NCI-H1048 (cell line): Measurements from ENCODE around the gene IL17REL.

Experiments used
- DNase-seq: peaks from one replicate; lab custom pipeline; 2025; lab: John Stamatoyannopoulos, UW

IL17REL gene

DNA sequence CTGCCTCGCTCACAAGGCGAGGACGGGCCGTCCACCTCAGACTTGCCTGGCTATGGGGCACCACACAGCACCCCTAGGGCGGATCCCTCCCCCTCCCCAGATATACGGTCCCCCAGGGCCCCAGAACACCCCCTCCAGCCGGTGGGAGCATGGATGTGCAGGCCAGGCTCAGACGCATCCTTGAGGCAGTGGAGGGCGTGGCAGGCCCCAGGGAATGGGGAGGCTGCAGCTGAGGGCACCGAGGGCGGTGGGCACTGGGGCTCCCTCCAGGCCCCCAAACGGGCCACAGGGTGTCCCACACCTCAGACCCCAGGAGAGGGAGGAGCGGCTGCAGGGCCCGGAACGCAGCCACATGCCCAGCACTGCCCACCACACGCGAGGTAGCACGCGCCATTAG, 33.5 kb upstream of the IL17REL start:
- DNase-seq = no peak

DNA sequence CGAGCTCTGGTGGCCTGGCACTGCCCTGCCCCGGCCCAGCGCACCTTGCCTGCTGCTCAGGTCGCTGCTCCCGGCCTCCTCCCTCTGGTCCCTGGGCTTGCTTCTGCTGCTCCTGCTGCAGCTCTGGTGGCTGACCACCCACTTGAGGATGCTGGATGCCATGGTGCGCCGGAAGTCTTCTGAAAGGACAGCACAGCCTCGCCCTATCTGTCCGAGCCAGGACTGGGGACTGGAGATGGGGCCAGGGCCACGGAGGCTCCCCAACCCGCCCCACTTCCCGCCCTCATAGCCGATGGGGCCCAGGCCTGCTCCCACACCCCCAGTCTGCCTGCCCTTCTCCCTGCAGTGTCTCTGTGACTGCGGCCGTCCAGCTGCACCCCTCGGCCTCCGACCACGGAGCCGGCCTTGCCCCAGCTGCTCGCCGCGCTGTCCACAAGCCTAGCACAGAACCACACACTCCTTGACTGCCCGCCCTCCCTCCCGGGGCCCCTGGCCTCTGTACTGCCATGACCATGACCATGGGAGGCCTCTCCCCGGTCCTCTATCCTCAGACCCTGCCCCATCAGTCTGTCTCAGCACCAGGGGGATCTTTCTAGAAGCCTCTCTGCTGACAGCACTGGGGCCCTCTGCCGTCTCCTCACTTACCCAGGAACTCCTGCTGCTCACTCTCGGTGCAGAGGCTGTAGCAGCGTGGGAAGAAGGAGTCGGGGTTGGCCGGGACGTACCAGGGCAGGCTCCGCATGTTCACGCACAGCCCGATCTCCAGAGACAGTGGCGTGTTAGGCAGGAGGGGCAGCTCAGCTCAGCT, 32.9 kb upstream of the IL17REL start:
- no peak for DNase-seq

DNA sequence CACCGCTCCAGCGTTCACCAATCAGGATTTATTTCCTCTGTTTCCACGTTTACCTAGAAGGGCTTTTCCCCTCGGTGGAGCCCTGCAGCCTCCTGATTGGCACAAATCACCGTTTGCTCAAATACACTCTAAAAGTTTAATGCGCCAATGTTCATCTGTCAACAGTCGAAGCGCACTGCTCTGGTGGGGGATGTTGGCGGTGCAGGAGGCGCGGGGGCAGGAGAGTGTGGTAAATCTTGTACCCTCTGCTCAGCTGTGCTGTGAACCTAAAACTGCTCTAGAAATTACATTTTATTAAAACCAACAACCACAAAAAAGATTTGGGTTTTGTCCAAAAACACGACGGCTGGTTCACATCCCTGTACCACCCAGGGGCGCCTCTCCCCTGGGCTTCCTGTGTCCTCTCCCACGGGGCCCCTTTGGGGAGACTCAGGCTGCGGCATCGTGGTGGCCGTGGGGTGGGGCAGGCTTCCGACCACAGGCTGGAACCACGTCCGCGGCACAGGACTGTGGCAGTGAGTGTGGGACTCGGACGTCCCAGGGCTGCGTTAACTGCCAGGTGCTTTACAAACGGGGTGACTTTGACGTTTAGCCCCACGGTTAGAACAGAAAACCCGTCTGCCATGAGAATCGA, 32.0 kb upstream of the IL17REL start:
- no peak for DNase-seq

DNA sequence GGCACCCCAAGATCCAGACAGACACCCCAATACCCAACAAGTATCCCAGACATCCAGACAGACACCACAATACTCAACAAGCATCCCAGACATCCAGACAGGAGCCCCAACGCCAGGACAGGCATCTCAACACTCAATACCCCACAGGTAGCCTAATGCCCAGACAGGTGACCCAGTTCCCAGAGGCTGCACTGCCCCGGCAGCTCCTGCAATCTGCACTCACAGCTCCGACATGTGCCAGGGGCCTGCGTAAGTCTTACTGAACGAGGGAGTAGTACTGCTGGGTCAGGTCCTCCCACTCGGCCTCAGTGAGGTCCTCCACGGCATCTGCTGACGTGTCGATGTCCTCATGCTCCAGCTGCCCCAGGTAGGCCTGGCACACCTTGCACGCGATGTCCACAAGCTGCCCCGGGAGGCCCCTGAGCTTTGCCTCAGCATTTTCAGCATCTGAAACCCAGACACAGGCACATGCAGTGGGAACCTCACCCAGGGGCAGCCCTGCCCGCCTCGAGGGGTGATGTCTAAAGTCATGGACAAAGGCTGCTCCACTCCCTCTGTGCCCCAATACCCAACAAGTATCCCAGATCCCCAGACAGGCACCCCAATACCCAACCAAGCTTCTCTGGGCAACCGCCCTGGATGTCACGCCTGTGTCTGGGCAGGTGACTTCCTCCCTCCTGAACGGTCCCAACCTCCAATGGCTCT, 28.9 kb upstream of the IL17REL start:
- no peak for DNase-seq

DNA sequence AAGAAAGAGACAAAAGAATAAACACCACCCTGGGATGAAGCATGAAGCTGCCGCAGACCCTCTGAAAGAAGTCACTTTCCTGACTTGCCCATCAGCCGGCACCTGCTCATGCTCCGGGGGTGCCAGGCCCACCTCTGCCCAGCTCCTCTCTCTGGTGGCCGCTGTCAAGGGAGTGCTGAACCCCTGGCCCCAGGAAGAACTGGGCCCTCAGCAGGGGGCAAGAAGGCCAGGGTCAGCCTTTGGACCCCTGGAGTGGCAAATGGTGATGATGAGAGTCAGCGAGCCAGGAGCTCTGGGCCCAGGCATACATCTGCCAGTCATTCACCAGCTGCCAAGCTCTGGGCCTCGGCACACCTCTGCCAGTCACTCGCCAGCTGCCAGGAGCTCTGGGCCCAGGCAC, 28.2 kb upstream of the IL17REL start:
- no peak for DNase-seq

DNA sequence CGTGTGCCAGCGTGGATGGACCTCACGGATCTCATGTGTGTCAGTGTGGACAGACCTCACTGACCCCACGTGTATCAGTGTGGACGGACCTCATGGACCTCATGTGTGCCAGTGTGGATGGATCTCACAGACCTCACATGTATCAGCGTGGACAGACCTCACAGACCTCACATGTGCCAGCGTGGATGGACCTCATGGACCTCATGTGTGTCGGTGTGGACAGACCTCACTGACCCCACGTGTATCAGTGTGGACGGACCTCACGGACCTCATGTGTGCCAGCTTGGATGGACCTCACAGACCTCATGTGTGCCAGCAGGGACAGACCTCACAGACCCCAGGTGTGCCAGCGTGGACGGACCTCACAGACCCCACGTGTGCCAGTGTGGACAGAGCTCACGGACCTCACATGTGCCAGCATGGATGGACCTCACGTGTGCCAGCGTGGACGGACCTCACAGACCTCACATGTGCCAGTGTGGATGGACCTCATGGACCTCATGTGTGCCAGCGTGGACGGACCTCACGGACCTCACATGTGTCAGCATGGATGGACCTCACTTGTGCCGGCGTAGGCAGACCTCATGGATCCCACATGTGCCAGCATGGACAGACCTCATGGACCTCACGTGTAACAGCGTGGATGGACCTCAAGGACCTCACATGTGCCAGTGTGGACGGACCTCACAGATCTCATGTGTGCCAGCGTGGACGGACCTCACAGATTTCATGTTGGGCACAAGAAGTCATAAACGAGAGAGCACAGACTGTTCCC, 27.3 kb upstream of the IL17REL start:
- no peak for DNase-seq

DNA sequence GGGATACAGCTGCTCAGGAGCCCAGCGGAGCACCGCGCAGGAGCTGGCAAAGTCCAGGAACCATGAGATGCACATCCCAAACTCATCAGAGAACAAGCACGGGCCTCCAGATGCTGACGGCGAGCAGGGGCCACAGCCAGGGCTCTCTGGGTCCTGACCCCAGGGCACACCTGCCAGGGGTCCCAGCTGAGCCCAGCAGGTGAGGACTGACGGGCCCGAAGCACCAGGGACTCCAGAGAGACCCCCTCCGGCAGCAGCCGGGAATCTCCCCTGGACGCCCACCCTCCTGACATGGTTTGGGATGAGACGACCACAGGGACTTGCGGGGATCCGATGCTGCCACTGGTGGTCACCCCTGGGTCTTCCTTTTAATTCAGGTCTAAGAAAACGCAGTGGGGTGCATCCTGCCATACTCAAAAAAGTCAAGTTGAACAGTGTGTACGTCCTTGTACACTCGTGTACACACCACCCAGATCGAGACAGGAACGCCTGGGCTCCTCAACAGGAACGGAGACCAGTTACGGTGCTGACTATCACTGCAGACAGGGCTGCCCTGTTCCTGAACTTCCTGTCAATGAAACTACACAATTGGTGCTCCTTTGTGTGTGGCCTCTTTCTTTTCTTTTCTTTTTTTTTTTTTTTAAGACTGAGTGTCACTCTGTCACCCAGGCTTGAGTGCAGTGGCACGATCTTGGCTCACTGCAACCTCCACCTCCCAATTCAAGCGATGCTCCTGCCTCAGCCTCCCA, 23.6 kb upstream of the IL17REL start:
- no peak for DNase-seq

DNA sequence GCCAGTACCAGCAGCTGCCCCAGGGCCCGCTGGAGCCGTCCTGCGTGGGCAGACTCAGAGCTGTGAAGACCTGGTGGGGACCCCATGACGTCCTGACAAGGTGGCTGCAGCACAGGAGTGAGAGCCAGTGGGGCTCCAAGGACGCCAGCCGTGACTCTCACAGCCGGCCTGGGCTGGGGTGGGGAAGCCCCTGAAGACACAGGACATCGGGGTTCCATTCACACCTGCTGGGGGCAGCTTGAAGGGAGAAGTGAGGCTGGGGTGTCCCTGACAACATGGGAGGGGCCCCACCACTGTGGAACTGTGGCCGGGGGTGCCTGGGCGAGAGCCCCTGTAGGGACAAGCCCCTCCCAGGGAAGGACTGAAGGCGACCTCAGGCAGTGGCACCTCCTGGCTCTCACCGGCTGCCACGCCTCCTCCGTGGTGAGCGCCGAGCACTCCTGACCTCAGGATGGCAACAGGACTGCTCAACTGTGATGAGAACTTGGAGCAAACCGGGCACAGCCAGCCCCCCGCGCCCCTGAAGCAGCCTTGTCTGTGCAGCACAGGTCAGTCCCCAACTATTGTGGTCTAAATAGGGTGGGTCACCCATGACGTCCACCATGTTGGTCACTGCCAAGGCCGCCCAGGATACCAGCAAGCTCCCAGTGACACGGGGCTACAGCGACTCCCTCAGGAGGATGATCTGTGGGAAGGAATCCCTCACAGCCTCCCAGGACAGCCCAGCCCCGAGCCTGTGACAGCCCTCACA, 22.7 kb upstream of the IL17REL start:
- no peak for DNase-seq

DNA sequence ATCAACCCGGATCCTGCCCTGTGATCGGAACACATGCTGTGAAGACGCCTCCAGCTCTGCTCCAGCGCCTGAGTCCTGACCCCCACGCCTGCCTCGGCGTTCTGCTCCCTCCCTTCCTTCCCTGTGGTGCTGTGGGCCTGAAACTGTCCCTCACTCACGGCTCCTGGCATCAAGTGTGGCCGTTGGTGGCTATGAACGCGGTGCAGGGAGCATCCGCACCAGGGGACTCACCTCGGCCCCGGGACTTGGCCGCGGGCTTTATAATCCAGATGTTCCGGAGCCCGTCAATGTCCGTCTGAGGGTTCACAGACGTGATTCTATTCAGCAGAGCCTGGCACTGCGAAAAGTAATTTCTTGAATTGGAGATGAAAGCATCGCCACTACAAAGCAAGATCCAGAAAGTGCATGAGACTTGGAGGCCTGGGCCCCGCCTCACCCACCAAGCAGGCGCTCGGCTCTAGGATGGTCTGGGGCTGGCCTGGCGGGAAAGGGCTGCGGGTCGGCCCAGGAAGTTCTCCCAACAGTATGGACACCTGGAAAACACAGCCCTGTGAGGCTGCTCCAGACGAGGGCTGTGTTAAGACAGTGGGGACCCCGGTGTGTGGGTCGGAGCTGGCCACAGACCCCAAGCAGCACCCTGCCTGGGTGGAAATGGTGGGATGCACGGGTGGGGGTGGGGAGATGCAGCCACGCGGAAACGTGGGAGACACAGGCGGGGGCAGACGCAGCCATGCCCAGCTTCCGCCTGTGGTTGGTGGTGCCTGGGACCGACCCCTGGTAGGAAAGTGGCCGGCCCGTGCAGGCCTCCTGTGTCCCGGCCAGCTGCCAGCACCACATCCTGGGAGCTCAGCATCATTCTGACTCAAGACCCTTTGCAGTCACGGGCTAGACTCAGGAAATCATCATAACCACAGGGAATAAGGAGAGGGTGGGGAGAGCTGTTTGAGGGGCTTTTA, 21.8 kb upstream of the IL17REL start:
- no peak for DNase-seq

DNA sequence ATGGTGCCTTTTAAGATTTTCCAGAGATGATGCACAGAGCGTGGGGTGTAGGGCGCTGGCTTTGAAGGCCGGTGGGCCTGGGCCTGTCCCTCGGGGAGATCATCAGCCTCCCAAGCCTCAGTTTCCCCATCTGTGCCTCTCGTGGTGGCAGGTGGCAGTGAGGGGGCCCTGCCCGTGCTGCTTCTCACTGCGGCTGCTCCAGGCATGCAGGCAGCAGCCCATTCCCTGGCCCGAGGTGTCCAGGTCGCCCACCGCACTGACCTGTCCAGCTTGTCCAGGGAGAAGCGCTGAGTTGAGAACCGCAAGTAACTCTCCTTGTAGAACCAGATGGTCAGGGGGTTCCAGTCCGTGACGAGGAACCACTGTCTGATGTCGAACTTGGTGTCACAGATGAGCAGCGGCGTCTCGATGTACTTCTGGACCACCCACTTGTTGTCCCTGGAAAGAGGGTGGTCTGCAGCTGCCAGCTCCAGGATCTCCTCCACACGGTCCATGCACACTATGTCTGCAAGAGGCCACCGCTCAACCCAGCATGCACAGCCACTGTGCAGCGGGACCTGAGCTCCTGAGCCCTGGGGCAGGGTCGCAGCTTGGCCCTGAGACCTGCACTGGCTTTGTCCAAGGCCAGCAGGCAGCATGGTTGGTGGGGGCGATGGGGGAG, 20.5 kb upstream of the IL17REL start:
- no peak for DNase-seq

DNA sequence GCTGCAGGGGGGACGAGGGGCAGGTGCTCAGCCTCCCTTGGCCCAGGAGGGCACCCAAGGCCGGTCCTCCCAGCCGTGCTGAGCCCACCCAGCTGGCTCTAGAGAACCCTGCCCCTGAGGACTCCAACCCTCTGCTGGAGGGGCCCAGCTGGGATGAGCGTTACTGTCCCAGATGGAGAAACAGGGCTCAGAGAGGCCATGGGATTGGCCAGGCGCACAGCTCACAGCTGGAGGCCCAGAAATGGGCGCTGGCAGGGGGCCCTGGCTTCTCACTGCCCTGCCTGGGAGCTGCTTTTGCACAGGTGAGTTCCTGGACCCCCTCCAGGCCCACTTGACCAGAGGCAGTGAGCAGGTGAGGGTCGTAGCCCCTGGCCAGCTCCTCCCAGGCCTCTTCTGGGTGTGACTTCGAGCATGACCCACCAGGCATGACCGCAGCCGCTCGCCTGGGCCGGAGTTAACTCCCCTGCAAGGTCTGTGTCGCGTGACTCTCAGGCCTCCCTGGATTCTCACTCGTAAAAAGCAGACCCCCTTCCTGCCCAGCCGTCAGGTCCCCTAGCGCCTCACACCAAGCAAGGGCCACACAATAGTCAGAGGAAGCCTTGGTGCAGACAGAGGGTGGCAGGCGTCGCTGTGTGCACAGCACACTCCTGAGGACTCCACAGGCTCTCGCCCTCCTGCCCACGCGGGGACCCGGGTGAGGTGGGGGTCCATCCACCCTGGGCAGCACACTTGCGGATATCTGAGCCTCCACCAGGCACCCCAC, 19.7 kb upstream of the IL17REL start:
- no peak for DNase-seq

DNA sequence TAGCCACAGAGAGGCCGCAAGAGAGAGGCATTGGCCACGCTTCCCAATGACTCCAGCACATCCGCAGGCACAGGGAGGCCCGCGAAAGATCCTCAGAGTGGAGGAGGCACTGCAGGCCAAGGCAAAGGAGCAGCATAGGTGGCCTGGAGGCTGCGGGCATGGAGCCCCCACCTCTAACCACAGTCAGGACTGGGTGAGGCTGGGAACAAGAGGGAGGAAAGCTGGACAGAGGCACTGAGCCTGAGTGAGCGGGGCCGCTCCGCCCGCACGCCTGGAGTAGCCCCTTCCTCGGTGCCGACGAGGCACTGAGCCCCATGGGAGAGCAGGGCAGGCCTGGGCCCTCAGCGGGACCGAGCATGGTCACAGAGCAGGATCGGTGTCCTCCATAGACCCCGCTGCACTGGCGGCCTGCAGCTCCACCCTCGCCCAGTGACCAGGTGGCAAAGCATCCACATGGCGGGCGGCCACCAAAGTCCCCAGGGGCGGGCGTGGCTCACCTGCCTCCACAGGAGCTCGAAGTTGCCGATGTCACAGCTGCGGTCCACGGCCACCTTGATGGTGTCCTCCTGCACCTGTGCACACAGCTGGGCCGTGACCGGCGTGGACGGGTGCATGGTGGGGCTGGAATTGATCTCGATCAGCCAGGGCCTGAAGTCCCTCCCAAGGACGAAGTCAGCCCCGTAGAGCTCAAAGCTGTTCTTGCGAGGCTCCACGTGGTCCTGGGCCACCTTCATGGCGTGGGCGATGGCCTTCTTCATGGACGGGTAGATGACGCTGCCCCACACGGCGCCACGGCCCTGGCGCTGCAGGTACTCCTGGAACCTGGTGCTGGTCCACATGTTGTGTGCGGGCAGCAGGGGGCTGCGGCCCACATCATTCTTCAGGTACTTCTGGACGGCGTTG, 18.9 kb upstream of the IL17REL start:
- no peak for DNase-seq

DNA sequence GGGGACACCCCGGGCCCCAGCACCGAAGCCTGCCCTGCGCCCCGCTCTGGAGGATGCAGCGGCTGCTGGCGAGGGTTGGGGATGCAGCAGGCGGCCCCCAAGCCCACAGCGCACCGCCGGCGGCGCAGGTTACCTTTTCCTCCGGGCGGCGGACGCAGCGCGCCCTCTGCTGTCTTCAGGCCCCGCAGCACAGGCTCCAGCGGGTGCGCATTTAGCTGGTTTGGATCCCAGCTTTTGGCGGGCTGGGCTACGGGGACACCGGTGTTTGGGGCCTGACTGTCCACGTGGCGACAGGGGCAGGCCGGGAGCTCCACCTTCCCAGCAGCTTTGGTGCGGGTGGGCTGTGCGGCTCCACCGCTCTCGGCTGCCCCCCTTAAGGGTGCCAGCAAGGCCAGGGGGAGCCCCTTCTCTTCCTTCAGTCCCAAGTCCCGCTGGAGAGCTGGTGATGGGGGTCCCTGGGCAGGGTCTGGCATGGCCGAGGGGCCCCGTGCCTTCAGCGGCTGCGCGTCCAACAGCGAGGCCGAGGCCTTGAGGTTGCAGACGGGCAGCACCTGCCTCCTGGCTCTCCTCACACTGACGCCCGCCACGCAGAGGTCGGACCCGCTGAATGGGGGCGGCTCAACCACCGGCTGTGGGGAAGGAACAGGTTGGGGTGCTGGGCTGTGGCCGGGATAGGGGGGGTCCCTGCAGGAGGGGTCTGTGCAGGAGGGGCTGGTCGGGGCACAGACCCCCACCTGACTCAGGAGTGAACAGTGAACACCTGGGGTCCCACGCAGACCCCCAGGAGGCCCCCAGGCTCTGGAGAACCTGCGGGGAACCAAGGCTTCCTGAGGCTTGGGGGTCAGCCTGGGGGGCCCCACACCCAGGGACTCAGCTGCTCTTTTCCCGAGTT, 18.0 kb upstream of the IL17REL start:
- no peak for DNase-seq

DNA sequence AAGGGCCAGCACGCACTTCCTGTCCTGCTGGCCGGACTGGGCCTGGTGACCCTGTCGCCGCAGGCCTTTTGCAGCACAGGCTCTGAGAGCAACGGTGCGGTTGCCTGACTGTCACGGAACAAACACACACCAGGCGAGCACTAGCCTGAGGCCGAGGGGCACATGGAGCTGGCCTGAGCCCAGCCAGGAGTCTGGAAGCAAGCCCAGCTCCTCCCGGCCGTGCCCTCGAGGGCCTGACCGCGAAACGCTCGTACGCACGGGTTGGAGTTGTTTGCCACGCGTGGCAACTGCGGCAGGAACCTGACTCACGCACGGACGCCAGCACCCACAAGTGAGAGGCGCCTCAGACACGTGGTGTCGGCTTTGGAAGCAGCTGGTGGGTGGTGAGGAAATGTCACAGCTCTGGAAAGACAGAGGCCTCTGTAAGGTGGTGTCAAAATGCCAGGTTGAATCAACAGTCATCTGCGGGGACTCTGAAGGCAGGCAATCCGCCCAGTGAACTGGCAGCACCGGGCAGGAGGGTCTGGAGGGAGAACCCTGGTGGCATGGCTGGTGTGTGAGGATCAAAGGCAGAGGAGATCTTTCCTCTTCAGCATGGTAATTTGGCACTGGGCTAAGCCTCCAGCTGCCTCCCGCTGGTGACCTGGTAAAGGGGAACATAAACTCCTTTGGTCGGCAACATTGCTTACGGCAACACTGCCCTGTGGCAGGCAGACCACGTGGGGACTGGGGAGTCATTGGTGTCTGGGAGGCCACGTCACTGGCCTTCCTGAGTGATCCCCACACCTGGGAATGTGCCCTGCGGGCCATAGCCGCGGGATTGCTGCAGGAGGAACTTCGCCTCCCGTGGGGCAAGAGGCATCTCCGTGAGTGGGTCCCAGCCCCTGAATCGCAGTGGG, 15.3 kb upstream of the IL17REL start:
- no peak for DNase-seq

DNA sequence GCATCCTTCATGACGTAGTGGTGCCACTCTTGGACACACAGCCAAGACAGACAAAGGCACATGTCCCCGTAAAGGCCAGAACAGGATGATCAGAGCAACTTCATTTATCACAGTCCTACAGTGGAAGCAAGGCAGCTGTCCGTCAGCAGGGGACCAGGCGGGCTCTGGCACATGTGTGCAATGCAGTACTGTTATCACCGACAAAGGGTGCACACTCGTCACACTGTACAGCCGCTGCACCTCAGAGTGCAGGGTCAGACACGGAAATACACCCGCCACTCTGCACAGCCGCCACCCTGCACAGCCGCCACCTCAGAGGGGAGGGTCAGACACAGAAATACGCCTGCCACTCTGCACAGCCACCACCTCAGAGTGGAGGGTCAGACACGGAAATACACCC, 13.4 kb upstream of the IL17REL start:
- DNase-seq = no peak
